Measurements from ENCODE around the gene SLC38A2.

Gene SLC38A2

GRCh38 chr12:46382964-46383653 is 10.5 kb upstream of the SLC38A2 start:
- TF ChIP-seq CTCF (IDR thresholded peaks at IDR 0.05; ENCODE audit: low read length, missing control alignments), result no peak
- peak overlapping the region; percentile 63 for H3K4me3 ChIP-seq (replicated peaks; ENCODE audit: low read depth, low read length)
- peak; percentile 98 for DNase-seq (ENCODE audit: low read depth)

DNA sequence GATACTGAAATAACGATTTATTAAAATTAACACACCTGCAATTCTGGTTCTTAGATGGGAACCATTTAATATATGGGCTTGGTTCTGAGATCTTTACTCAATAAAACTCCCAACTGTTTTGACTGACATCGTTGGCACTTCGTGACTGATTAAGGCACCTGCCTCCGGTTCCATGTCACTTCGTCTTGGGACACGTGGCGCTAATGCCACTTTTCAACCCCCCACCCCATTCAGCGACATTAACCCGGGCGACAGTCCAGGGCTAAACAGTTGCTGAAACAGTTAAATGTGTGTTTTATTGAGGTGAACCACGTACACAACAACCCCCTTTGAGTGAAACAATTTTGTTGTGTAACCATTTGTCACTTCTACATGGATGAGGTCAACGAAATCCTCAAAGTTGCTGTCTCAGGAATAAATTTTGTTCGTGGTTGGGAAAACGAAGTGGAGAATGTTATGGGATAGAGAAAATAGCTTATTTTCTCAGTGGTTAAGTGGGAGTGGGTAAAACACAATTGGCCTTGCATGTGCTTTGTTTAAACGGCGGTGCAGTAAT is 9.9 kb upstream of the SLC38A2 start:
- no peak for TF ChIP-seq CTCF (IDR thresholded peaks at IDR 0.05; ENCODE audit: low read length, missing control alignments)
- no peak for DNase-seq (ENCODE audit: low read depth)
- H3K4me3 ChIP-seq (replicated peaks; ENCODE audit: low read depth, low read length), result peak overlapping the region; percentile 63

DNA sequence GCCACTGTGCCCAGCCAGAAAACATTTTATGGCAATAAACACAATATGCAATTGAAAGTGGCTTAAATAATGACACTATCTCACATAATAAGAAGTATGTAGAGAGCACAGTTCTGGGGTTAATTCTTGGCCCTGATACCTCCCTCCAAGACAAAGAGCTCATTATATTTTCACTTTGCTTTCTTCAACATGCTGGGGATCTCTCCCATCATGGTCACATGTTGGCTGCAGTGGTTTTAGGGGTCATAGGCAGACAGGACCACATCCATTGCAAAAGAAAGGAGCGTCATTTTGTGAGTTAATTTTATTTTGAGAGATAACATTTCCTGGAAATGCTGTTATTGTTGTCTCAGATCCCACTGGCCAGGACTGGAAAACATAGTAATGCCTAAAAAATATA is 8.3 kb upstream of the SLC38A2 start:
- TF ChIP-seq CTCF (IDR thresholded peaks at IDR 0.05; ENCODE audit: low read length, missing control alignments), result no peak
- H3K4me3 ChIP-seq (replicated peaks; ENCODE audit: low read depth, low read length), result no peak overlapping the region
- peak; percentile 64 for DNase-seq (ENCODE audit: low read depth)

DNA sequence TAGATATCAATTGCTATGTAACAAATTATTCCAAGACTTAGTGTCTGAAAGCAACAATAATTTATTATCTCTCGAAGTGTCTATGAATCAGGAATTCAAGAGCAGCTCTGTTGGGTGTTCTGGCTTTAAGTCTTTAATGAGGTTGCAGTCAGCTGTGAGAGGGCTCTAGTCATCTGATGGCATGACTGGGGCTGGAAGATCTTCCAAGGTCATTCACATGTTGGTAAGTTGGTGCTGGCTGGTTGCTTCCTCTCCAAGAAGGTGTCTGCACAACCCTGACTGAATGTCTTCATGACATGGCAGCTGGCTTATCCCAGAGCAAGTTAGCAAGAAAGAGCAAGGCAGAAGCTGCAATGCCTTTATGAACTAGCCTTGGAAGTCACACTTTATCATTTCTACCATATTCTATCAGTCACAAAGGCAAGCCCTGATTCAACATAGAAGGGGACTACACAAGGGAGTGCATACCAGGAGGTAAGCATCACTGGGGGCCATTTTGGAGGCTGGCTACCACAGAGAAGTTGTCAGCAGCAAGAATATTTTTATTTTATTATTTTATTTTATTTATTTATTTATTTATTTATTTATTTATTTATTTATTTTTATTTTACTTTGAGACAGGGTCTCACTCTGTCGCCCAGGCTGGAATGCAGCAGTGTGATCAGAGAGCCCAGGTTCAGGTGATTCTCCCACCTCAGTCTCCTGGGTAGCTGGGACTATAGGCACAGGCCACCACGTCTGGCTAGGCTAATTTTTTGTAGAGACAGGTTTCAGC is 7.6 kb upstream of the SLC38A2 start:
- H3K4me3 ChIP-seq (replicated peaks; ENCODE audit: low read depth, low read length), result no peak overlapping the region
- no peak for TF ChIP-seq CTCF (IDR thresholded peaks at IDR 0.05; ENCODE audit: low read length, missing control alignments)
- no peak for DNase-seq (ENCODE audit: low read depth)

- no peak overlapping the region for H3K4me3 ChIP-seq (replicated peaks; ENCODE audit: low read depth, low read length)
- DNase-seq (ENCODE audit: low read depth), result peak; percentile 74
- TF ChIP-seq CTCF (IDR thresholded peaks at IDR 0.05; ENCODE audit: low read length, missing control alignments), result no peak
Measured at GRCh38 chr12:46379352-46379751, 6.8 kb upstream of the SLC38A2 start.

DNA sequence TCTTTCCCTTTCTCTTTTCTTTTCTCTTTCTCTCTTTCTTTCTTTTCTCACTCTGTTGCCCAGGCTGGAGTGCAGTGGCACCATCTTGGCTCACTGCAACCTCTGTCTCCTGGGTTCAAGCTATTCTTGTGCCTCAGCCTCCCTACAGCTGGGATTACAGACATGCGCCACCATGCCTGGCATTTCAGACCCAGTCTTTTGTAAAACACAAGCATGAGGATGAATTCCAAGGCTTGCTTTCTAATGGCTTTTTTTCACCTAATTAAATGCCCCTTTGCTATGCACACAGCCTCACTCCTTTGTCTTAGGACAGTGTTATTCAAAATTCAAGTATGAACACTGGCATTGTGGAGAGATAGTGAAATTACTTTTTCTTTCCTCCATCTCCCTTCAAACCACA is 6.0 kb upstream of the SLC38A2 start:
- no peak for DNase-seq (ENCODE audit: low read depth)
- TF ChIP-seq CTCF (IDR thresholded peaks at IDR 0.05; ENCODE audit: low read length, missing control alignments), result no peak
- H3K4me3 ChIP-seq (replicated peaks; ENCODE audit: low read depth, low read length), result no peak overlapping the region
